ENCODE results near the gene SREBF1. TPM values are rescaled to one million over a fixed set of nuclear protein-coding genes. Genes with fewer than 3 reads are reported as not detected.

Gene SREBF1
- total and polyA plus RNA-seq, 12 donors = 9.0 to 61.2 (median 20.1) TPM

DNA sequence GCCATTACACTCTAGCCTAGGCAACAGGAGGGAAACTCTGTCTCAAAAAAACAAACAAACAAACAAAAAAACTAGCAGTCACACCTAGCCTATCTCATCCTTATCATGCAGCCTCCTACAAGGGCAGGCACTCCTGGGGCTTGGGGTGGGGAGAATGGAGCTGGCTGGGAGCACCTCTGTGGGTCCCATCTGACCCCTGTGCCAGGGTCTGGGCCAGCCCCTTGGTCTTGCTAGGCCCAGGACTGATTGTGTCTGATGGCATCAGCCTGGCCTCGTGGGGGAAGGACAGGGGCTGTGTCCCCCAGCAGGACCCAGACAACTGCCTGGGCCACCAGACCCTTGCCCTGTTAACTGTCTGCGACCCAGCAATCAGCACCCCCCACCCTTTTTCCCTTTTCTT, 49.8 kb downstream of the SREBF1 start:
- intact Hi-C loops (cut with DNase I) = no loop called here
- no peak for ATAC-seq

DNA sequence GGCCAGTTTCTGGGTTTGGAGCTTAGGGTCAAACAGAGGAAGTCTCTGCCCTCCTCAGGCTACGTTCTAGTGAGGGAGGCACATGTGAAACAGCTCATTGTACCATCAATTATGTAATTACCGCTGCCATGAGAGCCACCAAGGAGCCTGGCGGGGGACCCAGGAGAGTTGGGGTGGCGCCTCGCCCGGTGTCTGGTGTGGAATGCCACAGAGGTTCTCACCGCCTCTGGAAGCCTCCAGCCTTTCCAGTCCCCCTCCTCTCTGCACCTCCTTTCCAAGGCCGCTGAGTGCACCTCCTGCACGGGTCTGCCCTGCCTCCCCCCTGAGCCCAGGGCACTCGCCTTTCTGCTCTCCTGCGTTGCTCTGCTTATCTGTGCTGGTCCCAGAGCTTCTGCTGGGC, 51.4 kb downstream of the SREBF1 start:
- Histone ChIP-seq H3K9me3 (no peaks in the 10 kb centered on the region), H3K27ac (peak overlapping the region in 6 of 10 donors; percentile 89 to 97 (median 94)), H3K4me3 (no peak overlapping the region), H3K27me3 (peaks cover 0 to 32% (median 0%) of the 10 kb centered on the region in 7 donors), H3K4me1 (peaks cover 36 to 79% (median 57%) of the 10 kb centered on the region in 9 donors), H3K36me3 (no peaks in the 10 kb centered on the region)
- DNase-seq (no peak), ATAC-seq (no peak)
- WGBS, 2 donors = 56 to 61% methylated on average over 11 of the region's 11 CpGs
- TF ChIP-seq, protein P1, sequence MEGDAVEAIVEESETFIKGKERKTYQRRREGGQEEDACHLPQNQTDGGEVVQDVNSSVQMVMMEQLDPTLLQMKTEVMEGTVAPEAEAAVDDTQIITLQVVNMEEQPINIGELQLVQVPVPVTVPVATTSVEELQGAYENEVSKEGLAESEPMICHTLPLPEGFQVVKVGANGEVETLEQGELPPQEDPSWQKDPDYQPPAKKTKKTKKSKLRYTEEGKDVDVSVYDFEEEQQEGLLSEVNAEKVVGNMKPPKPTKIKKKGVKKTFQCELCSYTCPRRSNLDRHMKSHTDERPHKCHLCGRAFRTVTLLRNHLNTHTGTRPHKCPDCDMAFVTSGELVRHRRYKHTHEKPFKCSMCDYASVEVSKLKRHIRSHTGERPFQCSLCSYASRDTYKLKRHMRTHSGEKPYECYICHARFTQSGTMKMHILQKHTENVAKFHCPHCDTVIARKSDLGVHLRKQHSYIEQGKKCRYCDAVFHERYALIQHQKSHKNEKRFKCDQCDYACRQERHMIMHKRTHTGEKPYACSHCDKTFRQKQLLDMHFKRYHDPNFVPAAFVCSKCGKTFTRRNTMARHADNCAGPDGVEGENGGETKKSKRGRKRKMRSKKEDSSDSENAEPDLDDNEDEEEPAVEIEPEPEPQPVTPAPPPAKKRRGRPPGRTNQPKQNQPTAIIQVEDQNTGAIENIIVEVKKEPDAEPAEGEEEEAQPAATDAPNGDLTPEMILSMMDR (IDR thresholded peaks at IDR 0.05) = no peak
- intact Hi-C loops (cut with DNase I) = no loop called here

More for the DNA sequence above, 49.8 kb downstream of the SREBF1 start:
- H3K36me3 ChIP-seq = no peaks in the 10 kb centered on the region
- H3K27ac ChIP-seq = peak overlapping the region in 1 of 10 donors; percentile 1
- H3K4me1 ChIP-seq = peaks cover 31 to 79% (median 56%) of the 10 kb centered on the region in 9 donors
- no peak for DNase-seq
- TF ChIP-seq, protein P1 (IDR thresholded peaks at IDR 0.05) = no peak
- no peaks in the 10 kb centered on the region for H3K9me3 ChIP-seq
- WGBS, 2 donors = 81% methylated on average over 2 of the region's 2 CpGs
- no peak overlapping the region for H3K4me3 ChIP-seq
- peaks cover 0 to 17% (median 0%) of the 10 kb centered on the region in 7 donors for H3K27me3 ChIP-seq

- H3K27ac ChIP-seq = peak overlapping the region in 9 of 10 donors; percentile 75 to 97 (median 92)
- ATAC-seq (peak in 2 of 8 donors; percentile 4 to 19), DNase-seq (no peak)
- peaks cover 0 to 32% (median 0%) of the 10 kb centered on the region in 7 donors for H3K27me3 ChIP-seq
- H3K4me1 ChIP-seq = peaks cover 32 to 78% (median 53%) of the 10 kb centered on the region in 9 donors
- H3K9me3 ChIP-seq = no peaks in the 10 kb centered on the region
- H3K36me3 ChIP-seq = no peaks in the 10 kb centered on the region
- 34 to 40% methylated on average over 7 of the region's 7 CpGs for WGBS, 2 donors
- intact Hi-C loops (cut with DNase I) = loop anchor here in 4 of 10 donors (5.0 kb wide), 1 partner anchor 102 kb away; the partner anchor contains the start of gene RAI1 (in 4 of the 4)
- H3K4me3 ChIP-seq = peak overlapping the region in 4 of 10 donors; percentile 59 to 68 (median 66)
- TF ChIP-seq, protein P1 (IDR thresholded peaks at IDR 0.05) = peak in 2 of 9 donors; percentile 9 to 27
Observed at GRCh38 chr17:17784657-17785267, 52.0 kb downstream of the SREBF1 start.

- no peaks in the 10 kb centered on the region for H3K36me3 ChIP-seq
- peak overlapping the region; percentile 15 to 68 (median 60) for H3K4me3 ChIP-seq
- no peaks in the 10 kb centered on the region for H3K9me3 ChIP-seq
- ATAC-seq (peak in 7 of 8 donors; percentile 8 to 41 (median 31)), DNase-seq (peak; percentile 67 to 68)
- H3K27ac ChIP-seq = peak overlapping the region; percentile 68 to 97 (median 91)
- whole genome bisulfite sequencing, 2 donors = 5 to 7% methylated on average over 37 of the region's 37 CpGs
- TF ChIP-seq, protein P1 (IDR thresholded peaks at IDR 0.05) = peak in 1 of 9 donors; percentile 9
- peaks cover 0 to 32% (median 0%) of the 10 kb centered on the region in 7 donors for H3K27me3 ChIP-seq
- intact Hi-C loops (cut with DNase I) = loop anchor here in 4 of 10 donors (5.0 kb wide), 1 partner anchor 102 kb away; the partner anchor contains the start of gene RAI1 (in 4 of the 4)
- peaks cover 34 to 78% (median 59%) of the 10 kb centered on the region in 9 donors for H3K4me1 ChIP-seq
Observed at GRCh38 chr17:17783825-17784656, 52.7 kb downstream of the SREBF1 start.

Data from heart right ventricle (tissue), 16 donors.